ENCODE measurements around the gene LPAR2. TPM values are rescaled to one million over a fixed set of nuclear protein-coding genes. Genes with fewer than 3 reads are reported as not detected.

The LPAR2 gene
- total and polyA plus RNA-seq, 2 of the 13 experiments (the other 11 are each of a cell fraction or from before 2014, with no cell fraction given), result 0.86 to 3.6 TPM

DNA sequence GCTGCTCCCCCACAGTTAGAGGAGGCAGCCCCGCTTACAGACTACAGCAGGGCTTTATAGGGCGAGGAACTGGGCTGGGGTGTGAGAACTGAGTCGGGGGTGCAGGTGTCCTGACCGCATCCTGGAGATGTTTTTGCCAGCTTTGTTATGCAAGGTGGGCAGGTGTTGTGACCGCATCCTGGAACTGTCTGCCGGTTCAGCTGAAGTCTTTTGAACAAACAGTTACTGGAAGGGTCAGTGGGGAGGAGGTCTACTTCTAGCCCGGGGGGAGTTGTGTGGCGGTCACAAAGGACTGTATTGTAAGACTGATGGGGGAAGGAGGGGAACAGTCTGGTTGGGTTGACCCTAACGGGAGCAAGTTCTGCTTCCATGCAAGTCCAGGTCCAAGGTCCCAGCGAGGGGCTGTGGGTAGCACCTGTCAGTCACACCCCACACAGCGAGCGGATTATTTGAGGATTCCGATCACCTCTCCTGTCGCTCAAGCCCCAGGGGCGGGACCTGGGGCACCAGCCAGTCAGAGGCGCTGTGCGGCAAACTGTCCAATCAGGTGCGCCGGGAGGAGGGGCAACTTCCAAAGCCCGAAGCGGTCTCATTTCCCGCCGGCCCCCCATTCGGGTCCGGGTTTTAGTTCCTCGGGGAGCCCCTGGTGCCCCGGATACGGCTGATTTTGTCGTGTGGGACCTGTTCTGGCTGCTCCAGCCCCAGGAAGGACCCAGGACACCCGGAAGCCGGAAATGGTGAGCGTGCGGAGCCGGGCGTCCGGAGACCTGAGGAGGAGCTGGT lies 40.4 kb upstream of the LPAR2 start, which contains the start of gene ZNF101 (continued):
- TF ChIP-seq SRY (CRISPR knock-in tag; IDR thresholded peaks at IDR 0.05) (peak; percentile 44; the same call in 1 of the 2 replicates), ZNF441 (CRISPR knock-in tag; IDR thresholded peaks at IDR 0.05; ENCODE audit: borderline replicate concordance) (peak; percentile 97), NR3C1 (CRISPR knock-in tag; IDR thresholded peaks at IDR 0.05) (no peak), ZNF652 (CRISPR knock-in tag; IDR thresholded peaks at IDR 0.05; ENCODE audit: borderline replicate concordance, low read depth) (no peak), ARNTL (CRISPR knock-in tag; IDR thresholded peaks at IDR 0.05) (peak; percentile 85), ZNF274 (CRISPR knock-in tag; IDR thresholded peaks at IDR 0.05) (no peak), SP4 (CRISPR knock-in tag; IDR thresholded peaks at IDR 0.05) (peak; percentile 86), MBNL3 (CRISPR knock-in tag; conservative IDR thresholded peaks at IDR 0.05) (no peak), RBM39 (IDR thresholded peaks at IDR 0.05; ENCODE audit: low read depth, low read length, poor library complexity, severe bottlenecking) (peak; percentile 55), ZNF350 (CRISPR knock-in tag; IDR thresholded peaks at IDR 0.05; ENCODE audit: borderline replicate concordance, low read depth) (peak; percentile 14; the same call in 1 of the 2 replicates), RELA (CRISPR knock-in tag; IDR thresholded peaks at IDR 0.05) (no peak), ZBTB7B (CRISPR knock-in tag; IDR thresholded peaks at IDR 0.05) (peak; percentile 53; the same call in 1 of the 2 replicates), ZNF264 (CRISPR knock-in tag; IDR thresholded peaks at IDR 0.05) (peak; percentile 22; the same call in 1 of the 2 replicates), SNAI1 (CRISPR knock-in tag; IDR thresholded peaks at IDR 0.05; ENCODE audit: borderline replicate concordance) (no peak), ZNF335 (CRISPR knock-in tag; IDR thresholded peaks at IDR 0.05) (no peak), TARDBP (CRISPR knock-in tag; IDR thresholded peaks at IDR 0.05) (peak; percentile 49; the same call in 1 of the 2 replicates), ZBTB7A (CRISPR knock-in tag; IDR thresholded peaks at IDR 0.05) (peak; percentile 53; the same call in 1 of the 2 replicates), ZBTB38 (CRISPR knock-in tag; IDR thresholded peaks at IDR 0.05) (no peak; the same call in none of the 2 replicates), RAD51 (IDR thresholded peaks at IDR 0.05; ENCODE audit: borderline replicate concordance) (no peak)
- TF ChIP-seq, protein P1, sequence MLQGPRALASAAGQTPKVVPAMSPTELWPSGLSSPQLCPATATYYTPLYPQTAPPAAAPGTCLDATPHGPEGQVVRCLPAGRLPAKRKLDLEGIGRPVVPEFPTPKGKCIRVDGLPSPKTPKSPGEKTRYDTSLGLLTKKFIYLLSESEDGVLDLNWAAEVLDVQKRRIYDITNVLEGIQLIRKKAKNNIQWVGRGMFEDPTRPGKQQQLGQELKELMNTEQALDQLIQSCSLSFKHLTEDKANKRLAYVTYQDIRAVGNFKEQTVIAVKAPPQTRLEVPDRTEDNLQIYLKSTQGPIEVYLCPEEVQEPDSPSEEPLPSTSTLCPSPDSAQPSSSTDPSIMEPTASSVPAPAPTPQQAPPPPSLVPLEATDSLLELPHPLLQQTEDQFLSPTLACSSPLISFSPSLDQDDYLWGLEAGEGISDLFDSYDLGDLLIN (CRISPR knock-in tag; IDR thresholded peaks at IDR 0.05; ENCODE audit: borderline replicate concordance), result no peak
- TF ChIP-seq, protein P2, sequence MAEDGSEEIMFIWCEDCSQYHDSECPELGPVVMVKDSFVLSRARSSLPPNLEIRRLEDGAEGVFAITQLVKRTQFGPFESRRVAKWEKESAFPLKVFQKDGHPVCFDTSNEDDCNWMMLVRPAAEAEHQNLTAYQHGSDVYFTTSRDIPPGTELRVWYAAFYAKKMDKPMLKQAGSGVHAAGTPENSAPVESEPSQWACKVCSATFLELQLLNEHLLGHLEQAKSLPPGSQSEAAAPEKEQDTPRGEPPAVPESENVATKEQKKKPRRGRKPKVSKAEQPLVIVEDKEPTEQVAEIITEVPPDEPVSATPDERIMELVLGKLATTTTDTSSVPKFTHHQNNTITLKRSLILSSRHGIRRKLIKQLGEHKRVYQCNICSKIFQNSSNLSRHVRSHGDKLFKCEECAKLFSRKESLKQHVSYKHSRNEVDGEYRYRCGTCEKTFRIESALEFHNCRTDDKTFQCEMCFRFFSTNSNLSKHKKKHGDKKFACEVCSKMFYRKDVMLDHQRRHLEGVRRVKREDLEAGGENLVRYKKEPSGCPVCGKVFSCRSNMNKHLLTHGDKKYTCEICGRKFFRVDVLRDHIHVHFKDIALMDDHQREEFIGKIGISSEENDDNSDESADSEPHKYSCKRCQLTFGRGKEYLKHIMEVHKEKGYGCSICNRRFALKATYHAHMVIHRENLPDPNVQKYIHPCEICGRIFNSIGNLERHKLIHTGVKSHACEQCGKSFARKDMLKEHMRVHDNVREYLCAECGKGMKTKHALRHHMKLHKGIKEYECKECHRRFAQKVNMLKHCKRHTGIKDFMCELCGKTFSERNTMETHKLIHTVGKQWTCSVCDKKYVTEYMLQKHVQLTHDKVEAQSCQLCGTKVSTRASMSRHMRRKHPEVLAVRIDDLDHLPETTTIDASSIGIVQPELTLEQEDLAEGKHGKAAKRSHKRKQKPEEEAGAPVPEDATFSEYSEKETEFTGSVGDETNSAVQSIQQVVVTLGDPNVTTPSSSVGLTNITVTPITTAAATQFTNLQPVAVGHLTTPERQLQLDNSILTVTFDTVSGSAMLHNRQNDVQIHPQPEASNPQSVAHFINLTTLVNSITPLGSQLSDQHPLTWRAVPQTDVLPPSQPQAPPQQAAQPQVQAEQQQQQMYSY (CRISPR knock-in tag; IDR thresholded peaks at IDR 0.05), result no peak; the same call in 1 of the 2 replicates
- TF ChIP-seq, protein P3, sequence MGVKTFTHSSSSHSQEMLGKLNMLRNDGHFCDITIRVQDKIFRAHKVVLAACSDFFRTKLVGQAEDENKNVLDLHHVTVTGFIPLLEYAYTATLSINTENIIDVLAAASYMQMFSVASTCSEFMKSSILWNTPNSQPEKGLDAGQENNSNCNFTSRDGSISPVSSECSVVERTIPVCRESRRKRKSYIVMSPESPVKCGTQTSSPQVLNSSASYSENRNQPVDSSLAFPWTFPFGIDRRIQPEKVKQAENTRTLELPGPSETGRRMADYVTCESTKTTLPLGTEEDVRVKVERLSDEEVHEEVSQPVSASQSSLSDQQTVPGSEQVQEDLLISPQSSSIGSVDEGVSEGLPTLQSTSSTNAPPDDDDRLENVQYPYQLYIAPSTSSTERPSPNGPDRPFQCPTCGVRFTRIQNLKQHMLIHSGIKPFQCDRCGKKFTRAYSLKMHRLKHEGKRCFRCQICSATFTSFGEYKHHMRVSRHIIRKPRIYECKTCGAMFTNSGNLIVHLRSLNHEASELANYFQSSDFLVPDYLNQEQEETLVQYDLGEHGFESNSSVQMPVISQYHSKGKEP (CRISPR knock-in tag; IDR thresholded peaks at IDR 0.05), result no peak
- TF ChIP-seq, protein P4, sequence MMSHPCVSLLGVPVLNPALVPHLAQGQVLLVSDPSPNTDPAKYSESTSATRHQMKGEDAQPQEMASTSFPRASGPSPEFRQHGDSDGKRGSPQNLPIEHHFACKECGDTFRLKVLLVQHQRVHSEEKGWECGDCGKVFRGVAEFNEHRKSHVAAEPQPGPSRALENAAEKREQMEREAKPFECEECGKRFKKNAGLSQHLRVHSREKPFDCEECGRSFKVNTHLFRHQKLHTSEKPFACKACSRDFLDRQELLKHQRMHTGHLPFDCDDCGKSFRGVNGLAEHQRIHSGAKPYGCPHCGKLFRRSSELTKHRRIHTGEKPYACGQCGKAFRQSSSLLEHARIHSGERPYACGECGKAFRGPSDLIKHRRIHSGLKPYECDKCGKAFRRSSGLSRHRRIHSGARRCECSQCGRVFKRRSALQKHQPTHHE (CRISPR knock-in tag; IDR thresholded peaks at IDR 0.05; ENCODE audit: borderline replicate concordance), result no peak

Data from HepG2 (cell line).